Measurements from ENCODE around the gene DOCK4.

DOCK4 gene

DNA sequence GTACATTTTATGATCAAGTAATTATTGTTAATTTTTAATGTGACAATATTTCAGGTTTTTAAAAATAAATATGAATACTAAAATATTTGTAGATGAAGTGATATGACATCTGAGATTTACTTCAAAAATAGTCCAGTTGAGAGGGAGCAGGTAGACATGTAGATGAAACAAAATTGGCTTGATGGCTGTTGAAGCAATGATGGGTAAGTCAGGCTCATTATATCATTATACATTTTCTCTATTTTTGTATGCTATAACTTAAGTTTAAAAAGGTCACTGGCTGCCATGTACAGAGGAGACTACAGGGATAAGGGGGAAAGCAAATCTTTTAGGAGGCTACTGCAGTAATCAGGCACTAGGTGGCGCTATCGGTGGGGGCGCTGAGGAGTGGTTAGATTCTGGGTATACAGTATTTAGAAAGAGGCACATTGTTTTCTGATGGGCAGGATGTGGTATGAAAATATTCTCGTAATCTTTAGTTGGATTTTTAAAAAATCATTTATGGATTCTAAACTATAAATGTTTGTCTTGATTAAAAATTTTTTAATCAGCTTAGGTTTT, 454.1 kb downstream of the DOCK4 start:
- no peak for DNase-seq

DNA sequence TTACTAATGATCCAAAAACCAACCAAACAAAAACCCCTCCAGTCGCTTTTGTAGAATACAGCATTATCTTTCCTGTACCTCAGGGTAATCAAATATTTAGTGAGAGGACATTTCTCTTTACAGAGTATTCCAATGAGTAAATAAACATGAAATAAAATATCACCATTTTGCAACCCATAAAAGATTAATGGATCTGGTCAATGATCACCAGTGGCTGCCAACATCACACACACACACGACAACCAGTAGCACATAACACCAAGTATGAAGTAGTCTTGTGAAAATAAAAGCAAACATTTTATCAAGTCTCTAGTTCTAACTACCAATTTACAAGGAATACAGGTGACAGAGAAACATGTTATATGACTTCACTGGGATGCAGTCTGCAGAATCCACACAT, 455.3 kb downstream of the DOCK4 start:
- DNase-seq: no peak

DNA sequence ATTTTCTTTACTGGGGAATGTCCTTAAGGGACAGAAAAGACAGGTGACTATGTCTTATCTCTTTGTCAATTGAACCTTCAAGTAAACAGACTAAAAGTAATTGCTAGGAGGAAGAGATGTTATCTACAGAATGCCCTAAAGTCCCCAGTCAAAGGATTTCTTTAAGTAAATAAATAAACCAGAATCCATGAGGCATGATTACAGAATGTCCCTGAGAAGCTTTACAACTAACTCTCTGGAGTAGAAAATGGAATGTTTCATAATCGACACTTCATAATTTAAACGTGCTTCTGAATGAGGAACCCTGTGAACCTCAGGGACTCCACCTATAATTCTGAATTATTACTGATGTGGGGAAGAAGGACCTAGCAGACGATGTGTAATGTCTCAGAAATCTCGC, 456.0 kb downstream of the DOCK4 start:
- DNase-seq: no peak

DNA sequence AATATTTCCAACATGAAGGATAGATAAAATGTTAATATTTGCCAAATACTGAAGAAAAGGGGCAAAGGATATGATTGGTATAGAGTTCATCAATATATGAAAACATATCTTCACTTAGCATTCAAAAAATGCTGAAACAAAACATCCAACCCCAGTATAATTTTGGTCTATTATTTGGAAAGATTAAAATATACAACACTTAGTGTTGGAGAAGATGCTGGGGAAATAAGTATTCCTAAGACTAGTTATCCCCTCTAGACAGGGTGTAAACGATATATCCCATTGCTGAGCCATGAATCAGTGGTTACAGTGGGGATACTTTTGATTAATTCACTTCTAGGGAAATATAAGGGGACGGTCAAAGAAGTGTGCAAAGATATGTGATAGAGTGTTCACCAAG, 456.6 kb downstream of the DOCK4 start:
- no peak for DNase-seq

DNA sequence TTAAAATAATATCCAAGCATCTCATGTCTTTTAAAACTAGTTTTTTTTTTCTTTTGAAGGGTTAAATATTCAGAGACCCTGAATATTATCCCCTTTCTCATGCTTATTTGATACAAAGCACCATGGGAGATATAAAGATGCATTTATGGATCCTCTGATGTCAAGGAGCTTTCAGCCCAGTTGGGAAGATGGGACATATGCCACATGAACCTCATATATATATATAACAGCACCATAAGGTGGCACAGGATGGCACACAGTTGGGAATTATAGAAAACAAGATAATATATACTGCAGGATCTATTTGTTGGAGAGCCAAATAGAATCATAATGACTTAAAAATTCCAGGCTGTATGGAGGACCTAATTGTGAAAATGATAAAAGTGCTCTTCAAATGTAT, 458.5 kb downstream of the DOCK4 start:
- no peak for DNase-seq

DNA sequence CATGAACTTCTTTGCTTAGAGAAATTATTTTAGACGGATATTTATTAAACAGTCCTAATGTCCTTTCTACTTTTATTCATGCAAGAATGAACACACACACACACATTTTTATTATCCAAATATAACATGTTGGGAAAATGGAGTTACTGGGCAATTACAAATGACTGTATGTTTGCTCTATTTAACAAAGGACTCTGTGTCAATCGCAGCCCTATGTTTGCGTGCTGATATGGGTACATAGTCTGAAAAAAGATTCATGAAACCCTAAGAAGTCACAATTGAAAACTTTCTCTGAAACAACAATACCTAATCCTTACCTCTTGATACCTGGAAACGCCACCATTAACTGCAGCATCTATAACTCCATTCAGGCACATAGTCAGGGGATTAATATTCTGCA, 459.2 kb downstream of the DOCK4 start:
- DNase-seq: no peak

DNA sequence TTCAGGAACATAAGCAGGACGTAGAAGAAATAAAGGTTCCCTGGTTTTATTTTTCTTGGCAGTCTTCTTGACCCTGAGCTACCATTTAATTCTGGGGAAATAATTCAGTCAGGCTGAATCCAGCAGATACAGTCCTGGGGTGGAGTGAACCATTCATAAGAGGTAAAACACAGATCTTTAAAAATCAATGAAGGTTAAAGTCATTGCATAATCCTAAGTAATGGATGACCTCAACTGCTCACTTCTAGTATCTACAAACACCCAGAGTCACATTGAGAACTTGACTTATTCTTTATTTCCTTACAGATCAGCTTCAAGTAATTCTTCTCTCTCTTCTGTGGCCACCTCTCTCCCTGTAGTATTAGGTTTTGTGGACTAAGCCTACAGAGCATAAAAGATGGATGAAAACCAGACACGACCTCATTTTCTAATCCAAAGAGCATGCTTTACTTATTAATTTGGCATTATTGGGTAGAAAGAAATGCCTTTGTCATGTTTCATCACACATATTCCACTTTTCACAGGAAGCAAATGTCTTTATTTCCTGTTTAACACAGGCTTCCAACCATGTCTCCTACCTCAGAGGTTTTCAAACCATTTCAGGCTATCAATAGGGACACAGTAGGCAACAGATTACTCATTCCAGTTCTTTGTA, 461.6 kb downstream of the DOCK4 start:
- DNase-seq: no peak

DNA sequence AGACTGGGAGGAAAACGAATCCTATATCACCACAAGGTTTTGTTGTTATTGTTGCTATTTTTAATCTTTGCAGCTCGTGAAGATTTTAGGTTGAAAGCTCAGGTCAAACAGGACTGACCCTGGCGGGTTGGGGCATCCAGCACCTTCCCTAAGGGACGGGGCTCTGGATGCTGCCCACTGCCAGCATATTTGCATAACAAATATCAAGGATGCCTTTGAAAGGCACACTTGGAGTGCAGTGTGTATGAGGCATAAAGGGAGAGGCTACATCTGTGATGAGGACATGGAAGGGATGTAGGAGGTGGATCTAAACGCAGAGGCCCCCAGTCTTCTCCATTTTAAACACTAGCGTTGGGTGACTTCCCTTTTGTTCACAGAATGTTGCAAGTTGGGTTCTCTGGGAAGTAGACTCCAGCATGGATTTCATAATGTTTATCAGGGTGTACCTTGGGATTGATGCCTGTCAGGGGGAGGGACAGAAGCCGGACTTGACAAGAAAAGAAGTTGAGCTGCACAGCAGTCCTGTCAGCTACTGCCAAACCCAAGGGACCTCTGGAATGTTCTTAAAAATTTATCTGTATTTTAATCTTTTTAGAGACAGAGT, 462.9 kb downstream of the DOCK4 start:
- no peak for DNase-seq

DNA sequence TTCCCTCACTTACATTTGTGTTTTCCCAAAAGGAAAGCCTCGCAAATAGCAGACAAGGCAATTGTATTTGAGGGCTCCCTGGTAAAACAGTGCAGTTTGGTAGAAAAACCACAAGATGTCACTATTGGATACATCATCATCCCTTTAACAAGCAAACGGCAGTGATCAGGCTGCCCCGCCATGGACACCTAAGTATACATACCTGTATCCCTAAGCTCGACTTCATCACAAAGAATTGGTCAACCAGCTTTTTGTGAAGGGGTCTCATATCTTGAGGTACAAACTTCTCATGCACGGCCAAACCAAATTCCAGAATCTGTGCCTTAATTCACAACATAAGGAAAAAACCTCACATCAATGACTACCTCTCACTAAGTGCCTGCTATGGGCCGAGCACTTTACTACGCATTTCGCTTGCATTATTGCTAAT, 464.4 kb downstream of the DOCK4 start:
- DNase-seq: peak; percentile 71

DNA sequence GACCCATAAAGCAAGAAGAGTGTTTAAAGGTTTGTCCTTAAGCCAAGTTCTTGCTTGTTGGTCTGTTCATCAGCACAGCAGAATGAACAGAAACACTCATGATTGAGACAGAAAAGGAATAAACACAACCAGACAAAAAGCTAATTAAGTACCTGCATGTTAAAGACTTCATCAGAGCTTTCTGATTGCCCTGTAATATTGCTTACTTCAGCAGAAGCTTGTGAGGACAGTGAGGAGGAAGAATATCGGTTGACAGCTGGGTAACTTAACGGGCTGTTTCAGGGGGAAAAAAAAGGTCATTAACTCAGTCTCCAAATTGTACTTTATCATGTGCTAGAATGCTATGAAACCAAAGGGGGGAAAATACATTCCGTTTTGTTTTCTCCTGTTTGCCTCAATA, 465.3 kb downstream of the DOCK4 start:
- no peak for DNase-seq

DNA sequence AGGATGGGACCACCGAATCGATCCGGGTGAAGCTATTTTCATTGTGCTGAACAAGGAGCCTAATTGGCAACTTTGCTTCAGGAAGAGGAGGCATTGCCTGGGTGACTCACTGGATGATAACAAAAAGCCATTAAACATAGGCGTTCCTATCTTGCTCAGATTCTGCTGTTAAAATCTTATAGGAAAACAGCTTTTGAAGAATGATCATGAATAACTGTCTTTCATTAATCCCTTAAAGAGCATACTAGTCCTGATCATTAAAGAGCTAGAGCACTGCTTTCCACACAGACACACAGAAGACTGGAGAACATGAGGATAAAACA, 469.7 kb downstream of the DOCK4 start:
- no peak for DNase-seq

DNA sequence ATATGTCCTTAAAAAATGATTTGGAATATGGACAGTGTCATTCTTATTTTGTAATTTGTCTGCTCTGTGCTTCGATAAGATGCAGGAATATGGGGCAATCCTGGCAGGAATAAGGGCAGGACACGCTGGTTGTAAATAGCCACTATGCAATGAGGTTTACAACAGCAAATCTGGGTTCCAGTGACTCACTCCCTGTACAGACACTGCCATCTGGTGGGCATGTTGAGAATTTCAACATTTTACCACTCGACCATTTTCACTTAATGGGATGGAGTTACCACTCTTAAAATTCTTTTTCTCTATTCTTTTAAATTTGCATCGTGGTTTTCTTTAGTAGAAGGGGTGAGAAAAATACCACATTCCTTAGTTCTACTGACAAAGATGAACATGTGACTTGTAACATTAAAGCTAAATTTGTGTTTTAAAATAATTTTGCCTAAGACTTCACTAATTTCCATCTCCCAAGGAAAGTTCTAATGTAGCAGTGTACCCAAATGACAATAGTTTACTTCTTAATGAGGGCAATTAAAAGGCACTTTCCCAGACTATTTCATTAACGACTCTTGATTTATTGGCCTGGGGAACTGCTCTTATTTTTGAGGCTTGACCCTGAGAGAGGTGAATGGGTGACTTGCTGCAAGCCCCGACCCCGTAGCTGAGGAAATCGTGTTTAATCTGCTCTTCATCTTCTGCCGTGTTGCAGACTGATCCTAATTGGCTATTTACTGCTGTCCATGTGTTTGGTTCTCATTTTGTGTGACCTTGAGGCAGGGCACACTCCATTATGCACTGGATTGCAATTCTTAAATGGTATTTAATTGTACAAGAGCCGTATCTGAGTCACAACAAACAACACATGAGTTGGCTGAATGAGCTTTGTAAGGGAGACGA, 470.3 kb downstream of the DOCK4 start:
- peak; percentile 61 for DNase-seq

DNA sequence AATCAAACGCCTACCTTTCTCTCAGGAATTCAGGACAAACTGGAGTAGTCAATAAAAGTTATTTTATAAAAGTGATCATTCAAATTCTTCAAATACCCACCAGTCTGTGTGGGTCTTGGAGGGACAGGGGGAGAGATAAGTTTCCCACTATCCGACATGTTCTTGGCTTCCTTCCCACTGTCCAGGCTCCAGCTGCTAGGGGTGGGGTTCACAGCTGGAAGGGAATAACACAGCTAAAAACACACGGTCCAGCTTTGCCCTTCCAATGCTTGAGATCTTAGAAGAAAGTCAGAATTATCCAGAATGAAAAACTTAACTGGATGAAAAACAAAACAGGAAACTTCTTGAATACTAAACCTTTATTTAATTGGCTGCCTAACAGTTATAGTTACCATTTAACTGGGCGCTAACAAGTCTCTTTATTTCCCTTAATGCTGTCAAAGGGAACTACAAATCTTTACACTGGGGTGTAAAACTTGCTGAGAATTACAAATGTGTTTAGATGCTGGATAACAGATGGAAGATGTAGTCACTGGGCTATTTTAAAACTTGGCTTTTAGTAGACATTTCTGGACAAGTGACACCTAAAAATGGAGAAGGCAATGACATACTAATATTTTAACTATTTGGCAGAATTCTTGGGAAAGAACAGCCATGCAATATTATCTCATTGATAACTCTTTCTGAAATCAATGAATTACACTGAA, 471.1 kb downstream of the DOCK4 start:
- no peak for DNase-seq

DNA sequence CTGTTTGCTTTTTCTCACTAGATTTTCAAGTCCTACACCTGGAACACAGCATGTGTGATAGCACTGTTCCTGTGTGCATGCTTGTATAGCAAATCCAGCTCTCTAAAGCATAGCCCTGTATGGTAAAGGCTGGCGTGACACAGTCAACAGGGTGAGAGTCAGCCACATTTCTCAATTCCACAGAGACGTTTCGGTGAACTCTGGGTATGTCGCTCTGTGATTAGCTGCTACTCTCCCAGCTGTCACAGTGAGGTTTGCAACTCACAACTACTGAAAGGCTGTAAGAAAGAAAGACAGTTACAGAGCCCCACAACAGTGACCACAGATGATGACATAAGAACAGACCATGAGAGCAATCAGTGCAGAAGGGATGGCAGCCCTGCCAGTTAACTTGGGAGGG, 473.3 kb downstream of the DOCK4 start:
- DNase-seq: no peak

DNA sequence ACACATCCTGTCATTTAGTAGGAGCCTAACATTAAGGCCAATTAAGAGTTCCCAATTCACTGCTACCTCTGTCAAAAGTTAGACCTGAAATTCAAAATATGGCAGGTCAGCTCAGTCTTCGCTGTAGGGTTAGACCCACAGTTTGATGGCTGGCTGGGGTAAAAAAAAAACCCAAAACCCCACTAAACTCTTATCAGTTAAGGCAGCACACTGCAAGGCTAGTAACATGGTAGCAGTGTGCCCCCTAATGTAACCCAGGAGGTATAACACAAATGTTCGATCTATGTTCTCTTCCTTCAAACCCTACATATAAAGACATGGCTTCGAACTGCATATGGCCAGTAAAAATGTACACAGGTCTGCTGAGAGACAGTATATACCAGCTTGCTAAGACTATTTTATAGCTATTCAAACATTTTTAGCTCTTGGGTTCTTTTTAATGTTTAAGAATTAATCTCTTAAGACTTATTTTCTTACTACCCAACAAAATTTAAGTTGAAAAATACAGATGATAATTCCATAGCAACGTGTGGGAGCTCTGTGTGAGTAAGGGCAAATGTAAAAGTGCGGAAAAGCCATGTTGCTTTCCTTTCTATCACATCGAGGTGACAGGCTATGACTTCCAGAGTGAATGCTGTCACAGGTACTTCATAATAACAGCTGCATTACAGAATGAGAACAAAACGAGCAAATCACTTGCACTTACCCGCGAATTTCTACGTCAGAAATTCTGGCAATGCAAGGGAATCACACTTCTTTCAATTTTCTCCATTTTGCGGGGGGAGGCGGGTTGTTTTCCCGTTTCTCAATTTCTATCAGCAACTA, 475.5 kb downstream of the DOCK4 start:
- peak; percentile 14 for DNase-seq

DNA sequence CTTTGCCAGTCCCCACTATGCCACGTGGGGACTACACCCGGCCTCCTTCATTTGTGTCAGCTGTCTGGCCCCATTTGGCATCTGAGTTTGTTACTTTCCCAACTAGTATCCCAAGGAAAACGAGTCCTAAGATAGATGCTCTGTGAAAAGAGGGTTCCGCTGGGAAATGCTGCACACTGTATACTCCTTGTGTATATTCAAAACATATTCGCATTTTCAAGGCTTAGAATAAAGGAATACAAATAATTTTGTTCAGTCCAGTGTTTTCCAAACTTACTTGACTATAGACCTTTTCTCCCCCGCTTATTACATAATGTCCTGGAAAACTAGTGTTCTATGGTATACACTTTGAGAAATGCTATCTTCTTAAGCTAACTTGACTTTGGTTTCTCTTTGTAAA, 476.1 kb downstream of the DOCK4 start:
- DNase-seq: no peak

DNA sequence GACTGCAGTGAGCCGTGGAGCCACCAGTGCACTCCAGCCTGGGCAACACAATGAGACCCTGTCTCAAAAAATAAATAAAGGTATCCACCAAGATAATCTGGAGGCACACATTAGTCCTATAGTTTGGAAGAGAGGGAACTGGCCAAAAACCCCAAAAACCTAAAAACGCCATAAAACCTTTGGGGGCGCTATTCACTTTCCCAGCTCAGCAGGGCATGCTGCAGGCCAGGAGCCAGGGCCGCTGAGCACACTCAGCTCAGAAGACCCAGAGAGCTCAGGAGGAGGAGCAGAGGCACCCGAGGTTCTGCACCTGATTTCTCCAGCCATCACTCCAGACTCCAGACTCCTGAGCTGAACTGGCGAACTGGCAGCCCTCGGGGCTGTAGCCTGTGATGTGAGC, 476.7 kb downstream of the DOCK4 start:
- DNase-seq: no peak

DNA sequence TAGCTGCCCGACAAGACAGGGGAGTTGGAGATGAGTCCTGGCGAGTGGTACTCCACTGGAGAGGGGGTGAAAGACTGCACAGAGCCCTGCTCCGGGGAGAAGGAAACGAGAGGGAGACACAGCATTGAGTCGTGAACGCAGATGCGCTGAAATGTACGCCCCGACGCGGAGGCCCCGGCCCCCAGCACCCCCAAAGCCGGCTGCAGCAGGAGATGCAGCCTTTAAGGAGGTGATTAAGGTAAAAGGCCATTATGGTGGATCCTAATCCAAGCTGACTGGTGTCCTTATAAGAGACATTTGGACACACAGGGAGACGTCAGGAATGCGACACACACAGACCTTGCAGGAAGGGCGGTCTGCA, 477.6 kb downstream of the DOCK4 start:
- DNase-seq: no peak

DNA sequence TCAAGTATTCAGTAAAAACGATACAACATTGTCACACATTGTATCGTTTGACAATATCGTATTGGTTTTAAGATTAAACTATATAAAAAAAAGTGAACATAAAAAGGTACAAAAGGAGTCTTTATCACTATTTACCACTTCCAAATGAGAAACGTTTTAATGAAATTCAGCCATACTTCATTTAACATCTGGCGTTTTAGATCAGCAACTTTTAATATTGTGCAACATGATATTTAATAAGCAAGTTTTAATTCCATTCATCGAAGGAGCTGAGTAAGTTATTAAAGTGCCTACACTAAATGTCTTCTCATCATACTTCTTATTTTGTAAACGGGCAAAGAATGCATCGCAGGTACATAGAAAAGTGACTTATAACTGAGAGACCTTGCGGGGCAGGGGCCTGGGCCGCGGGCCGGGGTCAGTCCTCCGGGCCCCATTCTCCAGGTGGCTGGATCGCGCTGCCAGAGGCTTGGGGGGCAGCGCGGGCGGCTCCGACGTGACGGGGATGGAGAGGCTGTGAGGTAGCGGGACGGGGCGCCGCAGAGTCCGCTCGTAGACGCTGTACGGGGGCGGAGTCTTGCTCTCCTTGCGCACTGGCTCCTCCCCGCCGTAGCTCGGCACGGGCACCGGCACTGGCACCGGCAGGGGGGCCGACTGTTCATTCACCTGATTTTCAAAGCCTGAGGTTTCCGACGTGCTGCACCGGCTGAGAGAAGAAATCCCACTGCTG, 478.1 kb downstream of the DOCK4 start:
- no peak for DNase-seq

DNA sequence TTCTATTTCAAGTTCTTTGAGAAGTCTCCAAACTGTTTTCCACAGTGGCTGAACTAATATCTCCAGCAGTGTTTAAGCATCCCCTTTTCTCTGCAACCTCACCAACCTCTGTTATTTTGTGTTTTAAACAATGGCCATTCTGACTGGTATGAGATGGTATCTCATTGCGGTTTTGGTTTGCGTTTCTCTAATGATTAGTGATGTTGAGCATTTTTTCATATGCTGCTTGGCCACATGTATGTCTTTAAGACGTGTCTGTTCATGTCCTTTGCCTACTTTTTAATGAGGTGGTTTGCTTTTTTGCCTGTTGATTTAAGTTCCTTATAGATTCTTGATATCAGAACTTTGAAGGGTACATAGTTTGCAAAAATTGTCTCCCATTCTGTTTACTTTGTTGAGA, 487.3 kb downstream of the DOCK4 start:
- no peak for DNase-seq

DNA sequence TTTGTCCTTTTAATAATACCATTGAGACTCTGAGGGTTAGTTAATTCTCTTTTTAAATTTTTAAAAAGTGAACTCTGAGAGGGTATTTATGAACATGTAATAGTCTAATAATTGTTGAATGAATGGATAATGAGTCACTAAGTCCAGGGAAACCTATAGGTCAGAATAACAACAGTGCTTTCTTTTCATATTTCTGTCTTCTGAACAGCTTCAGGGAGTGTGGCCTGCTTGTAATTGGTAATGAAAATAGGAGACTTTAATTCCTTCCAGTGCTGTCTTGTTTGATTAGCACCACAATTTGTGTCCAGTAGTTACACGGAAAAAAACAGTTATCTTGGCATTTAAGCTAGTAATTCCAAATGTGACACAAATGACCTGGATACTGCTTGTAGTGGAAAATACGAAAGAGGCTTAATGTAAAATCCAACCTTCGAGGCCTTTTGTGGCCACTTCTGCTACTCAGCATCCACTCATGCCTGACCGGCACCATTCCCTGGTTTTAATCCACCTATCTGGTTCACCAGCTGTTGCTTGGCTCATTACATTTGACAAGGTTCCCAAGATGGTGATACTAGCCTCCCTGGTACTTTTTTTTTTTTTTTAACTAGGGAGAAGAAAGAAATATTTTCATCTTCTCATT, 494.7 kb downstream of the DOCK4 start:
- DNase-seq: no peak

Measured in NCI-H2171 (cell line).